ENCODE data around the gene DPH5.

Gene DPH5

GRCh38 chr1:100941580-100942216 lies 83.9 kb downstream of the DPH5 start:
- DNase-seq (ENCODE audit: low read depth) = no peak

- DNase-seq (ENCODE audit: low read depth) = no peak
Measured at GRCh38 chr1:100941098-100941527, 84.5 kb downstream of the DPH5 start.

Data from fibroblast of gingiva (primary cell).